ENCODE results near the gene WFDC6.

GRCh38 chr20:45555198-45555597 is 15.9 kb upstream of the WFDC6 start:
- TF ChIP-seq CTCF (IDR thresholded peaks at IDR 0.05) (no peak), POLR2A (IDR thresholded peaks at IDR 0.05) (no peak)
